ENCODE data around the gene ZP2. TPM values are rescaled to one million over a fixed set of nuclear protein-coding genes. Genes with fewer than 3 reads are reported as not detected.

The ZP2 gene
- total RNA-seq, 1 donor from 2014 or later: not detected

DNA sequence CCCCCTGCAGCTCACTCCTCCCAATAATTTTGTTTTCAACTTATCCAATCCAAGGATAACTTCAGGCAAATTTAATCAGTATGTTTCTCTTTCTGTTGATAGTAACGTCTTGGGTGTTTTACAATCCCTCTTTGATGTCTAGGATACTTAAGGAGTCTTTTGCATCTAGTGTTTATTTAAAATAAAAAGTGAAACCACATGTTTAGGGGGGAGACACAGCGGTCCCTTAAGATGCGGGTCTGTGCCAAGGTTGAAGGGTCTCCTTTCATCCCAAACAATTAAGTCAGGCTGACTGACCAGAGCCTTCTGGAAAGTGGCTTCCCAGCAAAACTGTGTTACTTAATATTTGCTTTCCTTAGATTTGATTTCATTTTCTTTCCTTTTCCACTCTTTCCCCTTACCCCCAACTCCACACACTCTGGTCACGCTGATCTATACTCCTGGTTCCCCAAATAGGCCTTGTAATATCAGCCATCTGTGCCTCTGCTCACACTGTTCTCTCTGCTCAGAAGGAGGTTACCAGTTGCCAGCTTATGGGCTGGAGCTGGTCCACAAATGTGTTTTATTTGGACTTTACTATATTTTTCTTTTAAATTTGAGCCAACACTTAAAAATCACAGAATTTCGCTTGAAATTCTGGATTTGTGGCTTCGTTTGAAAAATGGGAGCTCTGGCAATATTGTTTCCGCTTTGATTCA, 33.3 kb upstream of the ZP2 start:
- H3K9me3 Mint-ChIP-seq (ENCODE audit: unreplicated experiment): no peaks in the 10 kb centered on the region
- TF ChIP-seq, protein P1, sequence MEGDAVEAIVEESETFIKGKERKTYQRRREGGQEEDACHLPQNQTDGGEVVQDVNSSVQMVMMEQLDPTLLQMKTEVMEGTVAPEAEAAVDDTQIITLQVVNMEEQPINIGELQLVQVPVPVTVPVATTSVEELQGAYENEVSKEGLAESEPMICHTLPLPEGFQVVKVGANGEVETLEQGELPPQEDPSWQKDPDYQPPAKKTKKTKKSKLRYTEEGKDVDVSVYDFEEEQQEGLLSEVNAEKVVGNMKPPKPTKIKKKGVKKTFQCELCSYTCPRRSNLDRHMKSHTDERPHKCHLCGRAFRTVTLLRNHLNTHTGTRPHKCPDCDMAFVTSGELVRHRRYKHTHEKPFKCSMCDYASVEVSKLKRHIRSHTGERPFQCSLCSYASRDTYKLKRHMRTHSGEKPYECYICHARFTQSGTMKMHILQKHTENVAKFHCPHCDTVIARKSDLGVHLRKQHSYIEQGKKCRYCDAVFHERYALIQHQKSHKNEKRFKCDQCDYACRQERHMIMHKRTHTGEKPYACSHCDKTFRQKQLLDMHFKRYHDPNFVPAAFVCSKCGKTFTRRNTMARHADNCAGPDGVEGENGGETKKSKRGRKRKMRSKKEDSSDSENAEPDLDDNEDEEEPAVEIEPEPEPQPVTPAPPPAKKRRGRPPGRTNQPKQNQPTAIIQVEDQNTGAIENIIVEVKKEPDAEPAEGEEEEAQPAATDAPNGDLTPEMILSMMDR (IDR thresholded peaks at IDR 0.05): no peak
- no peaks in the 10 kb centered on the region for H3K36me3 Mint-ChIP-seq (ENCODE audit: unreplicated experiment)
- H3K4me3 Mint-ChIP-seq (ENCODE audit: unreplicated experiment): no peak overlapping the region
- peak; percentile 11 for DNase-seq (ENCODE audit: extremely low spot score, unreplicated experiment)
- no peak overlapping the region for H3K27ac Mint-ChIP-seq (ENCODE audit: unreplicated experiment)
- H3K4me1 Mint-ChIP-seq (ENCODE audit: unreplicated experiment): no peaks in the 10 kb centered on the region
- peaks cover 25% of the 10 kb centered on the region for H3K27me3 Mint-ChIP-seq (ENCODE audit: unreplicated experiment)

DNA sequence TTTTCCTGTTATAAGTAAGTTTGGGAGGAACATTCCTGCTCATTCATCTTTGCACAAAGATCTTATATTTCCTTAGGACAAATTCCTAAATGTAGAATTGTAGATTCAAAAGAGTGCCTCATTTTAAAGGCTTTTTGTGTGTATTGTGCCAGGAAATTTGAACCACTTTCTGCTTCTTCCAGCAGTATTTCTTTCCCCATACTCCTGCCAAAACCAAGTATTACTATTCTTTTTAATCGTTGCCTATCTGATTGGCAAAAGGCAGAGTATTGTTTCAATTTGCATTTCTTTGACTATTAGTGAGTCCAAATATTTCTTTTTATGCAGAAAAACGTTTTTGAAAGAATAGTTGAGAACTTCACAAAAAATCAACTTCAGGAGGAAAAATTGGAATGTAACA, 31.4 kb upstream of the ZP2 start:
- peaks cover 23% of the 10 kb centered on the region for H3K27me3 Mint-ChIP-seq (ENCODE audit: unreplicated experiment)
- no peaks in the 10 kb centered on the region for H3K36me3 Mint-ChIP-seq (ENCODE audit: unreplicated experiment)
- H3K9me3 Mint-ChIP-seq (ENCODE audit: unreplicated experiment): no peaks in the 10 kb centered on the region
- TF ChIP-seq, protein P1 (IDR thresholded peaks at IDR 0.05): no peak
- H3K4me3 Mint-ChIP-seq (ENCODE audit: unreplicated experiment): no peak overlapping the region
- H3K27ac Mint-ChIP-seq (ENCODE audit: unreplicated experiment): no peak overlapping the region
- no peak for DNase-seq (ENCODE audit: extremely low spot score, unreplicated experiment)
- H3K4me1 Mint-ChIP-seq (ENCODE audit: unreplicated experiment): no peaks in the 10 kb centered on the region

DNA sequence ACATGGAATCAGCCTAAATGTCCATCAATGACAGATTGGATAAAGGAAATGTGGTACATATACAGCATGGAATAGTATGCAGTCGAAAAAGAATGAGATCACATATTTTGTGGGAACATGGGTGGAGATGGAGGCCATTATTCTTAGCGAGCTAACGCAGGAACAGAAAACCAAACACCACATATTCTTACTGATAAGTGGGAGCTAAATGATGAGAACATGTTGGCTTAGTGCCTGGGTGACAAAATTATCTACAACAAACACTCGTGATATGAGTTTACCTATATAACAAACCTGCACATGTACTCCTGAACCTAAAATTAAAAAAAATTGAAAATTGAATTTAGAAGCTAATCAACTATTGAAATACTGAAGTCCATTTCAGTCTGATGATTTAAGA, 28.3 kb upstream of the ZP2 start:
- Mint-ChIP-seq H3K4me1 (ENCODE audit: unreplicated experiment) (no peaks in the 10 kb centered on the region), H3K36me3 (ENCODE audit: unreplicated experiment) (no peaks in the 10 kb centered on the region), H3K4me3 (ENCODE audit: unreplicated experiment) (no peak overlapping the region), H3K27ac (ENCODE audit: unreplicated experiment) (no peak overlapping the region), H3K9me3 (ENCODE audit: unreplicated experiment) (no peaks in the 10 kb centered on the region), H3K27me3 (ENCODE audit: unreplicated experiment) (peaks cover 14% of the 10 kb centered on the region)
- TF ChIP-seq, protein P1 (IDR thresholded peaks at IDR 0.05): no peak
- DNase-seq (ENCODE audit: extremely low spot score, unreplicated experiment): peak; percentile 10

DNA sequence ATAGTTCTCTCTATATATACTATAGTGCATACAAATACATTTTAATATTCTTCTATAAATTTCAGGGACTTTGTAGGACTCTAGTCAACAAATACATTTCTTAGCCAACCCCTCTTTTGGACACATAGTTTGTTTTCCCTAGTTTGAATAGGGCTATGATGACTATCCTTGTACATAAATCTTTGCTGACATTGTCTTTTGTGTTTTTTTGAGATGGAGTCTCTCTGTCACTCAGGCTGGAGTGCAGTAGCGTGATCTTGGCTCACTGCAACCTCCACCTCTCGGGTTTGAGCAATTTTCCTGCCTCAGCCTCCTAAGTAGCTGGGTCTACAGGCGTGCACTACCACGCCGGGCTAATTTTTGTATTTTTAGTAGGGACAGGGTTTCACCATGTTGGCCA, 25.5 kb upstream of the ZP2 start:
- Mint-ChIP-seq H3K27ac (ENCODE audit: unreplicated experiment) (no peak overlapping the region), H3K9me3 (ENCODE audit: unreplicated experiment) (no peaks in the 10 kb centered on the region), H3K4me3 (ENCODE audit: unreplicated experiment) (no peak overlapping the region), H3K4me1 (ENCODE audit: unreplicated experiment) (no peaks in the 10 kb centered on the region), H3K27me3 (ENCODE audit: unreplicated experiment) (peaks cover 18% of the 10 kb centered on the region), H3K36me3 (ENCODE audit: unreplicated experiment) (no peaks in the 10 kb centered on the region)
- TF ChIP-seq, protein P1 (IDR thresholded peaks at IDR 0.05): no peak
- DNase-seq (ENCODE audit: extremely low spot score, unreplicated experiment): no peak

DNA sequence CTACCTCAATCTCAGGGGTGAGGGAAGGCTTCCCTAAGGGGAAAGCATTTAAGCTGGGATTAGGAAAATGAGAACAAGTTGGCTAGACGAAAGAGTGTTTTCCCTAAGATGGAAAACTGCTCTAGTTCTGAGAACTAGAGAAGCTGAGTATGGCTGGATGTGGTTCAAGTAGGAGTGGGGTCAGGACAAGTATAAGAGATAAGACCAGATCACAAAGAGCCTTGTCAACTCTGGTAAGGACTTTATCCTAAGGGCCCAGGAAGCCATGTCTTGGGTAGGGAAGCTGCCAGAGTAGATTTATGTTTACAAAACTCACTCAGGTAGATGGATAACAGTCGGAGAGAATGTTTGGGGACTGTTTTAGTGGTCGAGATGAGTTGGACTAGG, 23.8 kb upstream of the ZP2 start:
- no peaks in the 10 kb centered on the region for H3K36me3 Mint-ChIP-seq (ENCODE audit: unreplicated experiment)
- H3K27me3 Mint-ChIP-seq (ENCODE audit: unreplicated experiment): peaks cover 27% of the 10 kb centered on the region
- H3K27ac Mint-ChIP-seq (ENCODE audit: unreplicated experiment): no peak overlapping the region
- DNase-seq (ENCODE audit: extremely low spot score, unreplicated experiment): peak; percentile 4
- H3K4me3 Mint-ChIP-seq (ENCODE audit: unreplicated experiment): no peak overlapping the region
- TF ChIP-seq, protein P1 (IDR thresholded peaks at IDR 0.05): no peak
- H3K4me1 Mint-ChIP-seq (ENCODE audit: unreplicated experiment): no peaks in the 10 kb centered on the region
- H3K9me3 Mint-ChIP-seq (ENCODE audit: unreplicated experiment): no peaks in the 10 kb centered on the region

Data from osteocyte (in vitro differentiated cells).